ENCODE data around the gene USP20. TPM values are rescaled to one million over a fixed set of nuclear protein-coding genes. Genes with fewer than 3 reads are reported as not detected.

Gene USP20
- total RNA-seq, 1 experiment from 2014 or later, result 14.4 TPM

- BruUV-seq (replicated peaks), result no TSS peak
- in situ Hi-C loops (cut with HindIII; ENCODE audit: low pct_unique_long_range_greater_than_20kb, low sequenced_read_pairs), result no loop called here
- Histone ChIP-seq H3K36me3 (ENCODE audit: control insufficient read depth, insufficient read depth, low read length) (no peaks in the 10 kb centered on the region), H3K27ac (ENCODE audit: low read length) (no peak overlapping the region), H3K4me3 (ENCODE audit: low read depth in 2 of 2, low read length in 2 of 2) (no peak overlapping the region), H3K9me3 (ENCODE audit: control insufficient read depth, insufficient read depth, low read depth, low read length) (no peaks in the 10 kb centered on the region), H3K4me1 (ENCODE audit: control insufficient read depth, insufficient read depth, low read length) (no peaks in the 10 kb centered on the region), H3K27me3 (ENCODE audit: control insufficient read depth, insufficient read depth, low read length) (no peaks in the 10 kb centered on the region)
- intact Hi-C loops (cut with micrococcal nuclease; ENCODE audit: unreplicated experiment), result no loop called here
- TF ChIP-seq POLR2AphosphoS5 (IDR thresholded peaks at IDR 0.05; ENCODE audit: low read depth, low read length), result no peak
- TF ChIP-seq REST (IDR thresholded peaks at IDR 0.05; ENCODE audit: insufficient read depth in 1 of 2, low read depth in 2 of 2, low read length in 1 of 2), result no peak
- no peak for TF ChIP-seq TCF7L2 (IDR thresholded peaks at IDR 0.05; ENCODE audit: low read depth, low read length)
- TF ChIP-seq SIN3A (IDR thresholded peaks at IDR 0.05; ENCODE audit: borderline replicate concordance, insufficient read depth, low read depth, low read length), result no peak
- no peak for TF ChIP-seq CTCF (IDR thresholded peaks at IDR 0.05)
- ATAC-seq (no peak), DNase-seq (ENCODE audit: low read depth, low spot score) (no peak)
- ChIA-PET POLR2A (no interaction called here), CTCF (no interaction called here)
Observed at GRCh38 chr9:129860653-129861446, 25.6 kb downstream of the USP20 start.

GRCh38 chr9:129861447-129861827, 26.2 kb downstream of the USP20 start:
- no peak for ATAC-seq
- intact Hi-C loops (cut with micrococcal nuclease; ENCODE audit: unreplicated experiment), result no loop called here
- Histone ChIP-seq H3K4me1 (ENCODE audit: control insufficient read depth, insufficient read depth, low read length) (no peaks in the 10 kb centered on the region), H3K9me3 (ENCODE audit: control insufficient read depth, insufficient read depth, low read depth, low read length) (no peaks in the 10 kb centered on the region), H3K4me3 (ENCODE audit: low read depth in 2 of 2, low read length in 2 of 2) (no peak overlapping the region), H3K27ac (ENCODE audit: low read length) (no peak overlapping the region), H3K36me3 (ENCODE audit: control insufficient read depth, insufficient read depth, low read length) (no peaks in the 10 kb centered on the region), H3K27me3 (ENCODE audit: control insufficient read depth, insufficient read depth, low read length) (no peaks in the 10 kb centered on the region)
- ChIA-PET POLR2A (no interaction called here), CTCF (no interaction called here)
- no peak for DNase-seq (ENCODE audit: low read depth, low spot score)
- TF ChIP-seq SIN3A (IDR thresholded peaks at IDR 0.05; ENCODE audit: borderline replicate concordance, insufficient read depth, low read depth, low read length) (no peak), POLR2AphosphoS5 (IDR thresholded peaks at IDR 0.05; ENCODE audit: low read depth, low read length) (no peak), TCF7L2 (IDR thresholded peaks at IDR 0.05; ENCODE audit: low read depth, low read length) (no peak), REST (IDR thresholded peaks at IDR 0.05; ENCODE audit: insufficient read depth in 1 of 2, low read depth in 2 of 2, low read length in 1 of 2) (no peak), CTCF (IDR thresholded peaks at IDR 0.05) (no peak)
- in situ Hi-C loops (cut with HindIII; ENCODE audit: low pct_unique_long_range_greater_than_20kb, low sequenced_read_pairs), result no loop called here
- BruUV-seq (replicated peaks), result no TSS peak
